ENCODE measurements around the gene C3orf20.
"Not testable (repeated sequence)": the region's sequence is repeated elsewhere in the genome, so short reads cannot be mapped to it uniquely, and the experiment has no call there.

C3orf20 gene

GRCh38 chr3:14798231-14798630 lies 123.3 kb downstream of the C3orf20 start:
- DNase-seq (ENCODE audit: low read depth in 2 of 2): no peak

GRCh38 chr3:14799146-14799545 lies 124.2 kb downstream of the C3orf20 start:
- no peak for DNase-seq (ENCODE audit: low read depth in 2 of 2)

GRCh38 chr3:14801031-14801430 lies 126.1 kb downstream of the C3orf20 start:
- DNase-seq (ENCODE audit: low read depth in 2 of 2): no peak

GRCh38 chr3:14801668-14802380 lies 126.9 kb downstream of the C3orf20 start:
- no peak for DNase-seq (ENCODE audit: low read depth in 2 of 2)

GRCh38 chr3:14802381-14802731 lies 127.4 kb downstream of the C3orf20 start:
- no peak for DNase-seq (ENCODE audit: low read depth in 2 of 2)

- no peak for DNase-seq (ENCODE audit: low read depth in 2 of 2)
These were observed 128.4 kb downstream of the C3orf20 start for GRCh38 chr3:14803101-14803980.

- DNase-seq (ENCODE audit: low read depth in 2 of 2): no peak
These were observed 129.3 kb downstream of the C3orf20 start for GRCh38 chr3:14803981-14804834.

- DNase-seq (ENCODE audit: low read depth in 2 of 2): no peak
These were observed 130.2 kb downstream of the C3orf20 start for GRCh38 chr3:14804835-14805780.

GRCh38 chr3:14805961-14806537 lies 131.1 kb downstream of the C3orf20 start:
- no peak for DNase-seq (ENCODE audit: low read depth in 2 of 2)

- no peak for DNase-seq (ENCODE audit: low read depth in 2 of 2)
These were observed 131.8 kb downstream of the C3orf20 start for GRCh38 chr3:14806641-14807263.

GRCh38 chr3:14808025-14808424 lies 133.1 kb downstream of the C3orf20 start:
- no peak for DNase-seq (ENCODE audit: low read depth in 2 of 2)

GRCh38 chr3:14808502-14809266 lies 133.7 kb downstream of the C3orf20 start:
- no peak for DNase-seq (ENCODE audit: low read depth in 2 of 2)

- not testable (repeated sequence) for DNase-seq (ENCODE audit: low read depth in 2 of 2)
These were observed 134.7 kb downstream of the C3orf20 start for GRCh38 chr3:14809611-14810010.

GRCh38 chr3:14810070-14810791 lies 135.3 kb downstream of the C3orf20 start:
- no peak for DNase-seq (ENCODE audit: low read depth in 2 of 2)

- DNase-seq (ENCODE audit: low read depth in 2 of 2): no peak
These were observed 136.1 kb downstream of the C3orf20 start for GRCh38 chr3:14810801-14811661.

GRCh38 chr3:14811684-14812083 lies 136.7 kb downstream of the C3orf20 start:
- DNase-seq (ENCODE audit: low read depth in 2 of 2): no peak

- no peak for DNase-seq (ENCODE audit: low read depth in 2 of 2)
These were observed 137.4 kb downstream of the C3orf20 start for GRCh38 chr3:14812196-14812790.

All from stimulated activated CD8-positive, alpha-beta memory T cell treated with anti-CD3 and anti-CD28 coated beads, Interleukin-2, amount 100 ng/mL, for 1 hour (primary cell).